PC-3 (cell line): ENCODE measurements around the gene NRSN2.

Experiments
- EZH2 ChIP-seq: fragments of 300-600 bp; sonication (generic); IDR thresholded peaks from one replicate; pipeline ENCODE4 v1.6.1; 2017; ENCODE audit warnings: antibody characterized with exemption, mild to moderate bottlenecking, low read length; ENCODE audit not compliant: unreplicated experiment
- TF ChIP-seq, protein P1 (sequence below): fragments of 300-600 bp; sonication (generic); conservative IDR thresholded peaks from 2 replicates; pipeline ENCODE4 v1.5.1; 2017; ENCODE audit warnings: antibody characterized with exemption, low read depth, mild to moderate bottlenecking, low read length

GRCh38 chr20:326645-327185 is 20.2 kb upstream of the NRSN2 start:
- TF ChIP-seq, protein P1, sequence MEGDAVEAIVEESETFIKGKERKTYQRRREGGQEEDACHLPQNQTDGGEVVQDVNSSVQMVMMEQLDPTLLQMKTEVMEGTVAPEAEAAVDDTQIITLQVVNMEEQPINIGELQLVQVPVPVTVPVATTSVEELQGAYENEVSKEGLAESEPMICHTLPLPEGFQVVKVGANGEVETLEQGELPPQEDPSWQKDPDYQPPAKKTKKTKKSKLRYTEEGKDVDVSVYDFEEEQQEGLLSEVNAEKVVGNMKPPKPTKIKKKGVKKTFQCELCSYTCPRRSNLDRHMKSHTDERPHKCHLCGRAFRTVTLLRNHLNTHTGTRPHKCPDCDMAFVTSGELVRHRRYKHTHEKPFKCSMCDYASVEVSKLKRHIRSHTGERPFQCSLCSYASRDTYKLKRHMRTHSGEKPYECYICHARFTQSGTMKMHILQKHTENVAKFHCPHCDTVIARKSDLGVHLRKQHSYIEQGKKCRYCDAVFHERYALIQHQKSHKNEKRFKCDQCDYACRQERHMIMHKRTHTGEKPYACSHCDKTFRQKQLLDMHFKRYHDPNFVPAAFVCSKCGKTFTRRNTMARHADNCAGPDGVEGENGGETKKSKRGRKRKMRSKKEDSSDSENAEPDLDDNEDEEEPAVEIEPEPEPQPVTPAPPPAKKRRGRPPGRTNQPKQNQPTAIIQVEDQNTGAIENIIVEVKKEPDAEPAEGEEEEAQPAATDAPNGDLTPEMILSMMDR, result peak; percentile 10; the same call in 1 of the 2 replicates
- no peak for TF ChIP-seq EZH2
